ENCODE measurements around the gene C2orf78. TPM values are rescaled to one million over a fixed set of nuclear protein-coding genes. Genes with fewer than 3 reads are reported as not detected.
"Not testable (repeated sequence)": the region's sequence is repeated elsewhere in the genome, so short reads cannot be mapped to it uniquely, and the experiment has no call there.

C2orf78 gene
- total RNA-seq, 2 experiments from 2014 or later: not detected

DNA sequence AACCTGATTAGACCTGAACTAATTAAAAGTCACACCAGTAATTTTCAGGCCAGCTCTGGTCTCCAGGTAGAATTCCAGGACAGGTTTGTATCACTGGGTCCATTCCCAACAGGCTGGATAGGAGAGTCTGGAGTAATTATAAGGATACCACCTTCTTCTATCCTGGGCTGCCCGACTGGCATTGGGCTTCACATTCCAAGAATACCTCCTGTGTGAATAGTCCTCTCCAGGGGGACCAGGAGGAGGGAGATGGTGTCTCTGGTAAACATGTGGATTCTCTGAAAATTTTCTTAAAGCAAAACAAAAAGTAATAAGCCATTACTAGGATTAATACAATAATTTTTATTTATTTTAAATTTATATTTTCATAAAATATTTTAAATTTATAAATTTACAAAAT lies 21.4 kb upstream of the C2orf78 start:
- Mint-ChIP-seq H3K36me3 (peaks cover 38% of the 10 kb centered on the region), H3K4me1 (ENCODE audit: low read depth) (peaks cover 1% of the 10 kb centered on the region), H3K9me3 (no peaks in the 10 kb centered on the region), H3K4me3 (no peak overlapping the region), H3K27me3 (no peaks in the 10 kb centered on the region), H3K27ac (no peak overlapping the region)
- ChIA-PET POLR2A (no interaction called here), CTCF (interaction anchor here (1.6 kb wide), 1 partner anchor 61 kb away, joined by 4 read pairs; no protein-coding TSS in a partner anchor)
- intact Hi-C loops (cut with micrococcal nuclease): no loop called here
- no peak for DNase-seq

GRCh38 chr2:73764945-73765344 lies 19.0 kb upstream of the C2orf78 start:
- intact Hi-C loops (cut with micrococcal nuclease): no loop called here
- H3K4me3 Mint-ChIP-seq: no peak overlapping the region
- ChIA-PET CTCF (no interaction called here), POLR2A (no interaction called here)
- H3K9me3 Mint-ChIP-seq: no peaks in the 10 kb centered on the region
- peaks cover 44% of the 10 kb centered on the region for H3K36me3 Mint-ChIP-seq
- no peak for DNase-seq
- no peaks in the 10 kb centered on the region for H3K27me3 Mint-ChIP-seq
- H3K27ac Mint-ChIP-seq: no peak overlapping the region
- H3K4me1 Mint-ChIP-seq (ENCODE audit: low read depth): peaks cover 7% of the 10 kb centered on the region

- Mint-ChIP-seq H3K27me3 (no peaks in the 10 kb centered on the region), H3K9me3 (no peaks in the 10 kb centered on the region), H3K27ac (no peak overlapping the region), H3K36me3 (peaks cover 46% of the 10 kb centered on the region), H3K4me1 (ENCODE audit: low read depth) (peaks cover 11% of the 10 kb centered on the region), H3K4me3 (no peak overlapping the region)
- intact Hi-C loops (cut with micrococcal nuclease): no loop called here
- ChIA-PET POLR2A (no interaction called here), CTCF (interaction anchor here (0.6 to 1.1 kb wide), 2 partner anchors 12 to 406 kb away, joined by 3 read pairs; no protein-coding TSS in a partner anchor)
- DNase-seq: no peak
These were observed 17.6 kb upstream of the C2orf78 start for GRCh38 chr2:73766349-73766748.

GRCh38 chr2:73766994-73767393 lies 17.0 kb upstream of the C2orf78 start:
- Mint-ChIP-seq H3K27ac (no peak overlapping the region), H3K4me3 (no peak overlapping the region), H3K9me3 (no peaks in the 10 kb centered on the region), H3K4me1 (ENCODE audit: low read depth) (peaks cover 11% of the 10 kb centered on the region), H3K27me3 (no peaks in the 10 kb centered on the region), H3K36me3 (peaks cover 47% of the 10 kb centered on the region)
- DNase-seq: no peak
- POLR2A ChIA-PET: no interaction called here
- intact Hi-C loops (cut with micrococcal nuclease): no loop called here
- CTCF ChIA-PET: interaction anchor here (0.6 to 1.1 kb wide), 2 partner anchors 12 to 406 kb away, joined by 3 read pairs; no protein-coding TSS in a partner anchor

DNA sequence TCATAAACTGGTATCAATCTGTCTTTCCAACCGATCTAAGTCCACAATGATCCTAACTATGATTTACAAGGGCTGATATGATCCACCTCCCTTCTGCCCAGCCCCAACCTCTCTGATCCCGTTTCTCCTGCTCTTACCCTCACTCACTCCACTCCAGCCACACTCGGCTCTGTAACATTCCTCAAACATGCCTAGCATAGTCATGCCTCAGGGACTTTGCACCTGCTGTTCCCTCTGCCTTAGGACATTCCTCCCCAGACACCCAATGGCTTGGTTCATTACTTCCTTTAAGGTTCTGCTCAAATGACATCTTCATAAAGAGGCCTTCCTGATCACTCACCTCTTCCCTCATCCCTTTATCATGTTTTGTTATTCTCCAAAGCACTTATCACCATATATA lies 13.3 kb upstream of the C2orf78 start:
- POLR2A ChIA-PET: no interaction called here
- intact Hi-C loops (cut with micrococcal nuclease): no loop called here
- peaks cover 11% of the 10 kb centered on the region for H3K4me1 Mint-ChIP-seq (ENCODE audit: low read depth)
- H3K36me3 Mint-ChIP-seq: peaks cover 53% of the 10 kb centered on the region
- no peak for DNase-seq
- H3K27me3 Mint-ChIP-seq: no peaks in the 10 kb centered on the region
- CTCF ChIA-PET: no interaction called here
- H3K27ac Mint-ChIP-seq: no peak overlapping the region
- no peaks in the 10 kb centered on the region for H3K9me3 Mint-ChIP-seq
- no peak overlapping the region for H3K4me3 Mint-ChIP-seq

DNA sequence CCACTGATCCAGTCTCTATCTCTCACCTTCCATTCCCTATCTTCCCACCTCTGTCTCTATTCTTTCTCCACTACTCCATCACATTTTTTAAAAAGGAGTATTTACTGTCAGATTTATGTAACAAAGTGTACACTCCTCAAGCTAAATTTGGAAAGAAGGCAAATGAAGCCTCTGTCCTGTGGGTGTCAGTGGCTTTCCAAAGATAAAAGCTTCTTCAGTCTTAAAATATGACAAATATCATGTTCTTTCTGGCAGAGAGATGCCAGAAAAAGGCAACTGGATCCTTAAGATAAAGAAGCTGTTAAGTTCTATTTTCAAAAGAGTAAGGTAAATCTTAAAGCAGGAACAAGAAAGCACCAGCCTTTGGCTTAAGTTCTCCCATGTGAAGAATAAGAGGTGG lies 11.2 kb upstream of the C2orf78 start:
- Mint-ChIP-seq H3K36me3 (peaks cover 54% of the 10 kb centered on the region), H3K27ac (no peak overlapping the region), H3K27me3 (no peaks in the 10 kb centered on the region), H3K4me3 (no peak overlapping the region), H3K4me1 (ENCODE audit: low read depth) (peaks cover 21% of the 10 kb centered on the region), H3K9me3 (no peaks in the 10 kb centered on the region)
- intact Hi-C loops (cut with micrococcal nuclease): no loop called here
- POLR2A ChIA-PET: interaction anchor here (0.5 kb wide), 1 partner anchor 29 kb away, joined by 5 read pairs; no protein-coding TSS in a partner anchor
- DNase-seq: no peak
- CTCF ChIA-PET: no interaction called here

DNA sequence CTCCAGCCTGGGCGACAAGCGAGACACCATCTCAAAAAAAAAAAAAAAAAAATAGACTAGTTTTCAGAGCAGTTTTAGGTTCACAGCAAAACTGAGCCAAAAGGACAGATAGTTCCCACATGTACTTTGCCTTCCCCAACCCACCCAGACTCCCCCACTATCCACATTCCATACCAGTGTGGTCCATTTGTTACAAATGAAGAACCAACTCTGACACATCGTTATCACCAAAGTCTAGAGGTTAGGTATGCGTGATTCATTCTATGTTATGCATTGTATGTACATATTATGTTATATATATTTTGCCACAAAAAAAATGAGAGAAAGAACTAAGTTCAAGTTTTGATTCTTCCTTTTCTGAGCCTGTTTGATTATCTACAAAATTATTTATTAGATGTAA lies 7.6 kb upstream of the C2orf78 start:
- no peak for DNase-seq
- Mint-ChIP-seq H3K27me3 (no peaks in the 10 kb centered on the region), H3K27ac (no peak overlapping the region), H3K4me1 (ENCODE audit: low read depth) (peaks cover 25% of the 10 kb centered on the region), H3K4me3 (no peak overlapping the region), H3K36me3 (peaks cover 37% of the 10 kb centered on the region), H3K9me3 (no peaks in the 10 kb centered on the region)
- ChIA-PET POLR2A (no interaction called here), CTCF (no interaction called here)
- intact Hi-C loops (cut with micrococcal nuclease): no loop called here

DNA sequence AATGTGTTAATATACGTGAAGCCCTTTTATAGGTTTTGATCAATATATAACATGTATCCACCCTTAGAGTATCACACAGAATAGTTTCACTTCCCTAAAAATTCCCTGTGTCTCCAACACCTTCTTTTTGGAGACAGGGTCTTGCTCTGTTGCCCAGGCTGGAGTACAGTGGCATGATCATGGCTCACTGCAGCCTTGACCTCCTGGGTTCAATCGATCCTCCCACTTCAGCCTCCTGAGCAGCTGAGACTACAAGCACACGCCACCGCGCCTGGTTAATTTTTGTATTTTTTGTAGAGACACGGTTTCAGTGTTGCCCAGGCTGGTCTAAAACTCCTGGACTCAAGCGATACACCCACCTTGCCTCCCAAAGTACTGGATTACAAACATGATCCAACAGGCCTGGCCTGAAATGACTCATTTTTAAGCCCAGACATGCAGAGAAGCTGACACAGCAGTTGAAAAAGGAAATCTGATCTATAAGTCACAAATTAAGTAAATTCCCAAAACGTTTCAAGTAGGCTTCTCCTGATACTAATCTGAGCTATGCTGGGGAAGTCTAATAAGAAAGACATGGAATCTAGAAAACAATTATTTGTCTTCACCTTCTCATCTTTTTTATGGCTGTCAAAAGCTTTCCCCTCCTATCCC lies 7.0 kb upstream of the C2orf78 start:
- H3K4me3 Mint-ChIP-seq: no peak overlapping the region
- ChIA-PET POLR2A (no interaction called here), CTCF (no interaction called here)
- H3K27me3 Mint-ChIP-seq: no peaks in the 10 kb centered on the region
- peaks cover 25% of the 10 kb centered on the region for H3K4me1 Mint-ChIP-seq (ENCODE audit: low read depth)
- peak overlapping the region; percentile 56 for H3K27ac Mint-ChIP-seq
- intact Hi-C loops (cut with micrococcal nuclease): no loop called here
- DNase-seq: no peak
- H3K9me3 Mint-ChIP-seq: no peaks in the 10 kb centered on the region
- H3K36me3 Mint-ChIP-seq: peaks cover 37% of the 10 kb centered on the region

DNA sequence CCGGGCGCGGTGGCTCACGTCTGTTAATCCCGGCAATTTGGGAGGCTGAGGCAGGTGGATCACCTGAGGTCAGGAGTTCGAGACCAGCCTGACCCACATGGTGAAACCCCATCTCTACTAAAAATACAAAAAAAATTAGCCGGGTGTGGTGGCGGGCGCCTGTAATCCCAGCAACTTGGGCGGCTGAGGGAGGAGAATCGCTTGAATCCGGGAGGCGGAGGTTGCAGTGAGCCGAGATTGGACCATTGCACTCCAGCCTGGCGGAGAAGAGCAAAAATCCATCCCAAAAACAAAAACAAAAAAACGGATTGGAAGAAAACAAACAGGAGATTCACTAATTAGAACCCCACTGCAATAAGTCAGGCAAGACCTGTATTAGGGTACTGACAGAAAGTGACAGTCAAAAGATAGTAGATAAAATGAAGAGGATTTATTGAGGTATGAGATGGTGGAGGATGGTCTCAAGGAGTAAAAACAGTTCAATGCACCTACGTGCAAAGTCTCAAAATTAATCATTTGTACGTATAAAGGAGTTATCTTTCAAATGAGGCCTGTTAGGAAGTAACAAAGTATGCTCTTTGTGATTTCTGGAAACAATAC lies 5.0 kb upstream of the C2orf78 start:
- POLR2A ChIA-PET: interaction anchor here (1.0 kb wide), 1 partner anchor 41 kb away, joined by 3 read pairs; the partner anchor contains the start of gene TPRKB
- DNase-seq; intact Hi-C loops (cut with micrococcal nuclease); H3K9me3 Mint-ChIP-seq; H3K27me3 Mint-ChIP-seq: not testable (repeated sequence)
- peak overlapping the region; percentile 97 for H3K27ac Mint-ChIP-seq
- H3K4me1 Mint-ChIP-seq (ENCODE audit: low read depth): peaks cover 25% of the 10 kb centered on the region
- CTCF ChIA-PET: interaction anchor here (0.9 kb wide), 1 partner anchor 48 kb away, joined by 5 read pairs; no protein-coding TSS in a partner anchor
- H3K36me3 Mint-ChIP-seq: peaks cover 27% of the 10 kb centered on the region
- H3K4me3 Mint-ChIP-seq: peak overlapping the region; percentile 100

DNA sequence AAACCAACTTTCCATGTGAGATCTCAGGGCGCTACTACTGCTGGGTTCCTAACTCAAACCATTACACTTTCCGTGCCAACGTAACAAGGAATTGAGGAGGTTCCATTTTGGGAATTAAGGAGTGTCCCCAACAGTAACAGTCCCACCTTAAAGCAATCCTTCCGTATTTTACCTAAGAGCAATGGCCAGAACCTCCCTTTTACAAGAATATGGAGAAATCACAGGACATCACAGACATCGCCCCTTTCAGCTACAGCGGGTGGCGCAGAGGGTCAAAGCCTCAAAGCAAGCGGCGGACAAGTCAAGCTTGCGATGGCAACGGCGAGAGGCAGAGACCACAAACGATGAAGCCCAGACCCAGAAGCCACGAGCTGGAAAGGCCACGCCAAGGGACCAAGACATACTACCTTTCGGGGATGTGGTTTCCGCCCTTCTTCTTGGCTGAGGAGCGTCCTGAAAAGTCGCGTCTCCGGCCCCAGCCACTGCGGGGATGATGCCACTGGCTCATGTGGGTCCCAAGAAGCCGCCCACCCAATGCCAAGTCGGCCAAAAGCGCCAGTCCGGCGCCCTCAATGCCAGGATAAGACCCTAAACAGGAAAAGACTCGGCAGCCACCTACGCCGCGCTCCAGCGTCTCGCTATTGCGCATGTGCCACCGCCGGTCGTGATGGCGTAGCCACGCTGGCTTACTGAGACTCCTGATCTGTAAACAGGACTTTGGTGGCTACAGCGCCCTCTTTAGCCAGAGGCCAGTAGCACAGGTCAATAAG lies 4.3 kb upstream of the C2orf78 start, which contains the start of gene DUSP11:
Gene DUSP11 (minus strand): TSS at position 637 of the 770 bp plus-strand sequence. CDS start 129 bp downstream, at position 508.
- Mint-ChIP-seq H3K9me3 (no peaks in the 10 kb centered on the region), H3K27me3 (no peaks in the 10 kb centered on the region), H3K27ac (peak within 1 kb of the TSS; percentile 97), H3K4me1 (ENCODE audit: low read depth) (peaks cover 25% of the 10 kb centered on the region), H3K36me3 (peaks cover 21% of the 10 kb centered on the region), H3K4me3 (peak within 1 kb of the TSS; percentile 100)
- CTCF ChIA-PET: interaction anchor here (0.9 kb wide), 1 partner anchor 47 kb away, joined by 5 read pairs; no protein-coding TSS in a partner anchor
- POLR2A ChIA-PET: interaction anchor here (1.0 kb wide), 1 partner anchor 42 kb away, joined by 3 read pairs; the partner anchor contains the start of gene TPRKB
- DNase-seq: peak; percentile 98
- intact Hi-C loops (cut with micrococcal nuclease): loop anchor here (1.0 to 10.0 kb wide), 3 partner anchors 42 to 85 kb away; partner anchors contain the start of gene TPRKB

DNA sequence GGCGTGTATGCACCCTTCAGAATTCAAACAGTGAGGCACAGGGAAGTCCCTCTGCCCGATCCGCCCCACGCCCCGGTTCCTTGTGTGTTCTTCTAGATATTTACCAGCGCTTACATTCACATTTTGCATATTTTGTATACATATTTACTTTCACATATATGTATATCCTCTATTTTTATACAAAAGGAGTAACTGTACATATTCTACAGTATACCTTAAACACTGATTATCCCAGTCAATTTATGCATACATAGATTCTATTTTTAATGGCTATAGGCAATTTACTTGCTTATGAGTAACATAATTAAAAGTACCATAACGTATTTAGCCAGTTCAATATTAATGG lies 3.8 kb upstream of the C2orf78 start:
- peak overlapping the region; percentile 100 for H3K4me3 Mint-ChIP-seq
- ChIA-PET POLR2A (interaction anchor here (1.0 kb wide), 1 partner anchor 43 kb away, joined by 3 read pairs; the partner anchor contains the start of gene TPRKB), CTCF (interaction anchor here (0.9 kb wide), 1 partner anchor 555 kb away, joined by 3 read pairs; no protein-coding TSS in a partner anchor)
- no peak for DNase-seq
- H3K36me3 Mint-ChIP-seq: peaks cover 16% of the 10 kb centered on the region
- intact Hi-C loops (cut with micrococcal nuclease): loop anchor here (1.0 to 10.0 kb wide), 3 partner anchors 41 to 85 kb away; partner anchors contain the start of gene TPRKB
- no peaks in the 10 kb centered on the region for H3K9me3 Mint-ChIP-seq
- H3K4me1 Mint-ChIP-seq (ENCODE audit: low read depth): peaks cover 25% of the 10 kb centered on the region
- H3K27ac Mint-ChIP-seq: peak overlapping the region; percentile 97
- H3K27me3 Mint-ChIP-seq: no peaks in the 10 kb centered on the region

DNA sequence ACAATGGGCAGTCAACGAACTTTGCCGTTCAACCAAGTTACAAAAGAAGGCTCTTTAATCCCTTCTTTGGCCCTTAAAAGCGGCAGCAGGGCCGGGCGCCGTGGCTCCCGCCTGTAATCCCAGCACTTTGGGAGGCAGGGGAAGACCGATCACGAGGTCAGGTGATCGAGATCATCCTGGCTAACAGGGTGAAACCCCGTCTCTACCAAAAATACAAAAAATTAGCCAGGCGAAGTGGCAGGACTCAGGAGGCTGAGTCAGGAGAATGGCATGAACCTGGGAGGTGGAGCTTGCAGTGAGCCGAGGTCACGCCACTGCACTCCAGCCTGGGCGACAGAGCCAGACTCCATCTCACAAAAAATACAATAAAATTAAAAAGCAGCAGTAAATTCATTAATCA lies 581 bp upstream of the C2orf78 start:
- intact Hi-C loops (cut with micrococcal nuclease): loop anchor here (10.0 kb wide), 1 partner anchor 89 kb away; no protein-coding TSS in a partner anchor
- H3K27ac Mint-ChIP-seq; CTCF ChIA-PET; DNase-seq; H3K27me3 Mint-ChIP-seq; H3K4me1 Mint-ChIP-seq (ENCODE audit: low read depth); POLR2A ChIA-PET; H3K36me3 Mint-ChIP-seq; H3K9me3 Mint-ChIP-seq; H3K4me3 Mint-ChIP-seq: not testable (repeated sequence)
